HG02938 (cell line): ENCODE measurements around the gene CBLL1.
A peak's percentile ranks its signal among the peaks of the same experiment; 100 is the strongest.

Source experiments
- ATAC-seq: cut with Tn5 transposase; IDR thresholded peaks from one replicate; pipeline ENCODE4 v1.9.1; 2021; ENCODE audit warnings: mild to moderate bottlenecking, moderate library complexity; ENCODE audit not compliant: unreplicated experiment

Gene CBLL1

GRCh38 chr7:107742678-107743566 lies 1.0 kb upstream of the CBLL1 start:
- peak; percentile 37 for ATAC-seq

GRCh38 chr7:107744345-107744750 lies 406 bp downstream of the CBLL1 start:
- peak; percentile 33 for ATAC-seq

GRCh38 chr7:107746006-107746405 lies 2.1 kb downstream of the CBLL1 start:
- ATAC-seq = no peak

- ATAC-seq = no peak
These were observed 7.2 kb downstream of the CBLL1 start for GRCh38 chr7:107751113-107751512.

- no peak for ATAC-seq
These were observed 10.7 kb downstream of the CBLL1 start for GRCh38 chr7:107754642-107755041.

GRCh38 chr7:107758667-107759066 lies 14.7 kb downstream of the CBLL1 start:
- no peak for ATAC-seq

GRCh38 chr7:107767391-107767790 lies 23.4 kb downstream of the CBLL1 start:
- no peak for ATAC-seq

- no peak for ATAC-seq
These were observed 24.3 kb downstream of the CBLL1 start for GRCh38 chr7:107768263-107768662.

GRCh38 chr7:107773027-107773426 lies 29.1 kb downstream of the CBLL1 start:
- ATAC-seq = no peak

- no peak for ATAC-seq
These were observed 33.8 kb downstream of the CBLL1 start for GRCh38 chr7:107777702-107778101.

GRCh38 chr7:107778283-107778682 lies 34.3 kb downstream of the CBLL1 start:
- no peak for ATAC-seq

GRCh38 chr7:107779647-107780099 lies 35.7 kb downstream of the CBLL1 start:
- ATAC-seq = no peak

GRCh38 chr7:107782374-107782773 lies 38.4 kb downstream of the CBLL1 start:
- no peak for ATAC-seq

- ATAC-seq = no peak
These were observed 39.7 kb downstream of the CBLL1 start for GRCh38 chr7:107783648-107784047.

- no peak for ATAC-seq
These were observed 41.2 kb downstream of the CBLL1 start for GRCh38 chr7:107785170-107785569.

GRCh38 chr7:107785926-107786325 lies 42.0 kb downstream of the CBLL1 start:
- ATAC-seq = no peak

- no peak for ATAC-seq
These were observed 44.3 kb downstream of the CBLL1 start for GRCh38 chr7:107788216-107788615.

- ATAC-seq = no peak
These were observed 44.7 kb downstream of the CBLL1 start for GRCh38 chr7:107788662-107789061.

GRCh38 chr7:107789647-107790046 lies 45.7 kb downstream of the CBLL1 start:
- ATAC-seq = no peak

GRCh38 chr7:107792364-107792763 lies 48.4 kb downstream of the CBLL1 start:
- ATAC-seq = no peak

- ATAC-seq = no peak
These were observed 55.8 kb downstream of the CBLL1 start for GRCh38 chr7:107799647-107800264.

GRCh38 chr7:107803009-107803610 lies 59.2 kb downstream of the CBLL1 start, which contains the start of gene SLC26A3:
TSS of gene SLC26A3 (minus strand) at chr7:107803223. CDS start at chr7:107794509, 8,714 bp downstream.
- ATAC-seq = no peak
